OCI-LY3 (cell line): ENCODE measurements around the gene SULF2.

ENCODE experiments used
- H2AFZ ChIP-seq: fragments of 200-600, 300-600 bp; shearing (Covaris generic); 2 replicates; pipeline ENCODE4 v1.6.0; 2014; ENCODE audit warnings: antibody characterized with exemption, low read depth, low read length
- H3K27ac ChIP-seq: fragments of 200-600, 300-600 bp; sonication (generic); 2 replicates; pipeline ENCODE4 v1.5.1; 2014; ENCODE audit warnings: mild to moderate bottlenecking, low read length, moderate library complexity, mixed read lengths
- H3K27me3 ChIP-seq: fragments of 200-600, 300-600 bp; sonication (generic); 2 replicates; pipeline ENCODE4 v1.6.1; 2014; ENCODE audit warnings: low read depth, low read length, mixed read lengths
- H3K36me3 ChIP-seq: fragments of 200-600, 300-600 bp; sonication (generic); replicated peaks from 2 replicates; pipeline ENCODE3; 2014; ENCODE audit warnings: low read depth, low read length, mixed read lengths
- H3K4me1 ChIP-seq: fragments of 300-600, 200-600 bp; sonication (generic); 2 replicates; pipeline ENCODE4 v1.6.1; 2014; ENCODE audit warnings: low read length, mixed read lengths
- H3K4me2 ChIP-seq: fragments of 200-600, 300-600 bp; sonication (generic); 2 replicates; pipeline ENCODE4 v1.6.1; 2014; ENCODE audit warnings: low read length, mixed read lengths
- H3K4me3 ChIP-seq: fragments of 300-600, 200-600 bp; sonication (generic); 2 replicates; pipeline ENCODE4 v1.5.1; 2014; ENCODE audit warnings: antibody characterized with exemption, mild to moderate bottlenecking, low read length, moderate library complexity
- H3K79me2 ChIP-seq: fragments of 300-600, 200-600 bp; shearing (Covaris generic); 2 replicates; pipeline ENCODE4 v1.6.1; 2014; ENCODE audit warnings: mild to moderate bottlenecking, low read length, mixed read lengths
- H3K9ac ChIP-seq: fragments of 300-600, 200-600 bp; shearing (Covaris generic); 2 replicates; pipeline ENCODE4 v1.6.0; 2014; ENCODE audit warnings: mild to moderate bottlenecking, low read length, moderate library complexity
- H3K9me3 ChIP-seq: fragments of 200-600, 300-600 bp; shearing (Covaris generic); 2 replicates; pipeline ENCODE4 v1.6.1; 2014; ENCODE audit warnings: low read length, mixed read lengths; ENCODE audit not compliant: insufficient read depth
- H4K20me1 ChIP-seq: fragments of 200-600, 300-600 bp; sonication (generic); 2 replicates; pipeline ENCODE4 v1.6.1; 2016; ENCODE audit warnings: low read length, mixed read lengths; ENCODE audit not compliant: insufficient read depth
- EZH2phosphoT487 ChIP-seq: fragments of 200-600 bp; shearing (Covaris generic); IDR thresholded peaks from 2 replicates; pipeline ENCODE4 v1.6.1; 2018; ENCODE audit warnings: antibody characterized with exemption, mixed run types, low read depth
- TF ChIP-seq, protein P1 (sequence below): fragments of 200-600, 300-600 bp; sonication (generic); IDR thresholded peaks from 2 replicates; pipeline ENCODE4 v1.5.1; 2014; ENCODE audit warnings: antibody characterized with exemption, low read length, low read depth

SULF2 gene

DNA sequence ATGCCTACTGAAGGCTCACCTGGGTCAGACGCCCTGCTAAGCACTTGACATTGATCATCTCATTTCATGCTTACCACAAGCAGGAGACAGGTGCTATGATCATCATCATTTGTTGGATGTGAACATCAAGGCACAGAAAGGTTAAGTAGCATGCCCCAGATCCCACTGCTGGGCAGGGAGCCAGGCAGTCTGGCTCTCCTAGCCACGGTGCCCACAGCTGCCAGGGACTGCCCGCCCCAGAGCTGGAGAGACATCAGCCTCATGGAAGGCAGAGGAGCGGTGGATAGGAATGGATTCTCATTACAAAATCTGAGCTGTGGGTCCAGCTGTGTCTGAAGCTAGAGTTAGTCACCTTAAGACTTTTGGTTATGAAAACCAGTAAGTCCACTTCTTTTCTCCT is 3.6 kb downstream of the SULF2 start:
- Histone ChIP-seq H3K4me1 (no peaks in the 10 kb centered on the region), H3K27ac (no peak overlapping the region), H3K4me3 (no peak overlapping the region), H3K36me3 (no peaks in the 10 kb centered on the region), H3K27me3 (no peaks in the 10 kb centered on the region; the same call in 1 of the 2 replicates), H2AFZ (no peak overlapping the region), H3K9ac (no peak overlapping the region), H3K9me3 (no peaks in the 10 kb centered on the region), H4K20me1 (no peaks in the 10 kb centered on the region), H3K79me2 (no peaks in the 10 kb centered on the region), H3K4me2 (no peak overlapping the region)
- no peak for TF ChIP-seq EZH2phosphoT487
- TF ChIP-seq, protein P1, sequence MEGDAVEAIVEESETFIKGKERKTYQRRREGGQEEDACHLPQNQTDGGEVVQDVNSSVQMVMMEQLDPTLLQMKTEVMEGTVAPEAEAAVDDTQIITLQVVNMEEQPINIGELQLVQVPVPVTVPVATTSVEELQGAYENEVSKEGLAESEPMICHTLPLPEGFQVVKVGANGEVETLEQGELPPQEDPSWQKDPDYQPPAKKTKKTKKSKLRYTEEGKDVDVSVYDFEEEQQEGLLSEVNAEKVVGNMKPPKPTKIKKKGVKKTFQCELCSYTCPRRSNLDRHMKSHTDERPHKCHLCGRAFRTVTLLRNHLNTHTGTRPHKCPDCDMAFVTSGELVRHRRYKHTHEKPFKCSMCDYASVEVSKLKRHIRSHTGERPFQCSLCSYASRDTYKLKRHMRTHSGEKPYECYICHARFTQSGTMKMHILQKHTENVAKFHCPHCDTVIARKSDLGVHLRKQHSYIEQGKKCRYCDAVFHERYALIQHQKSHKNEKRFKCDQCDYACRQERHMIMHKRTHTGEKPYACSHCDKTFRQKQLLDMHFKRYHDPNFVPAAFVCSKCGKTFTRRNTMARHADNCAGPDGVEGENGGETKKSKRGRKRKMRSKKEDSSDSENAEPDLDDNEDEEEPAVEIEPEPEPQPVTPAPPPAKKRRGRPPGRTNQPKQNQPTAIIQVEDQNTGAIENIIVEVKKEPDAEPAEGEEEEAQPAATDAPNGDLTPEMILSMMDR: no peak

DNA sequence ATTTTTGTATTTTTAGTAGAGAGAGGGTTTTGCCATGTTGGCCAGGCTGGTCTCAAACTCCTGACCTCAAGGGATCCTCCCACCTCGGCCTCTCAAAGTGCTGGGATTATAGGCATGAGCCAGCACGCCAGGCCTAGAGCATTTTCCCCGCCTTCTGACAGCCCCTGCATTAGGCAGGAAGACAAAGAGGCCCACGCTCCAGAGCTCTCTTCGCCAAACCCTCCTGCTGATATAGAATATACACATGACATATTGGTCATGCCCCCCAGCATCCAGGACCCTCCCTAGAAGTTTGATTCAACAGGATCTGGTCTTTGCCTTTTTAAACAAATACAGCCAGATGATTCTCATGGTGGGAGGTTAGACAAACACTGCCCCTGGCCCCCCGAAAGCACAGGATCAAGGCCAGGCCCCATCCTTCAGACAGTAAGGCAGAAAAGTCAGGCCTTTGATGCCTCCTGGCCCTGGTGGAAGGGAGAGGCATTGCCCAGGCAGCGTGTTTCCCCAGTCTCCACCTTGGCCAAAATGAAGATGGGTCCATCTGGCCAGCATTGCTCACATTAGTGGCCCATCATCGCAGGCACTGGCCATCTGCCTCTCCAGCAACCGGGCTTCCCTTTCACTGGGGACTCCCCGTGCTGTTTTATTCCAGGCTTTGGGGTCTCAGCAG is 4.4 kb downstream of the SULF2 start:
- no peaks in the 10 kb centered on the region for H3K4me1 ChIP-seq
- H3K79me2 ChIP-seq: no peaks in the 10 kb centered on the region
- H2AFZ ChIP-seq: no peak overlapping the region
- H3K36me3 ChIP-seq: no peaks in the 10 kb centered on the region
- no peaks in the 10 kb centered on the region for H3K9me3 ChIP-seq
- no peak overlapping the region for H3K4me2 ChIP-seq
- H3K9ac ChIP-seq: no peak overlapping the region
- no peaks in the 10 kb centered on the region for H4K20me1 ChIP-seq
- H3K4me3 ChIP-seq: no peak overlapping the region
- no peaks in the 10 kb centered on the region; the same call in 1 of the 2 replicates for H3K27me3 ChIP-seq
- H3K27ac ChIP-seq: no peak overlapping the region
- TF ChIP-seq, protein P1: no peak
- no peak for TF ChIP-seq EZH2phosphoT487

DNA sequence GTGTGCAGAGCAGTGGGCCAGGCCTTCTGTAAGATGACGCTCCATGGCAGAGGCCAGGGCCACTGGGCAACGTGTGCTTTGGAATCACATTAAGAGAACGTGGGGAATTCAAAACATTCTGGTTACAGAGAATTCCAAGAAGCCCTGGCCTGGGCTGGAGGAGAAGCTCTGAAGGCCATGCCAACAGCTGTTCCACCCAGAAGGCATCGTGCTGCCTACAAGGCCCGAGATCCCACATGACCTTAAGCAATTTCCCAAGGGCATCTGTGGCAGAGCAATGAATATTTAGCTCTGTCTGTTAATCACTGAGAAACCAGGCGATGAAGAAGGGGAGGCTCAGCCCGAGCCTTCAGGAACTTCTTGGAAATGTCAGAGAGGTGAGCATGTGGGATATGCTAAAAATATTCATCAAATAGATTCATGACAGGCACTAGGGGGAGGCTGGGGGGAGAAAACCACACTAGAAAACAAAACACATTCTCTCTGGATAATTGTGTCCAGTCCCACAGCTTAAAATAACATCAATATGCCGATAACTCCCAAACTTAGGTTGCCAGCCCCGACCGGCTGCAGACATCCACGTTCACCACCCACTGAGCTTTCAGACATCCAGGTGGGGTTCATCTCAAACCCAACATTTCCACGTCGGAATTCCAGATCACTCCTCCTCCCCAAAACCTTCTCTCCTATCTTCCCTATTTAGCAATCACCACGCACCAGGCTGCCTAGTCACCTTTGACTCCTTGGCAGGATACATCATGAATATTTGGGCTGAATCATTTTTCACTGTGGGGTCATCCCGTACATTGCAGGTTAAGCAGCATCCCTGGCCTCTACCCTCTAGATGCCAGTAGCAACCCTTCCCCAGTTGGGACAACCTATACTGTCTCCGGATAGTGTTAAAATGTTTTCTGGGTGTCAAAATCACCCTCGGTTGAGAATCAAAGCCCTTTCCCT is 6.6 kb downstream of the SULF2 start:
- TF ChIP-seq EZH2phosphoT487: no peak
- TF ChIP-seq, protein P1: no peak
- Histone ChIP-seq H3K27ac (no peak overlapping the region), H3K27me3 (peaks cover 17% of the 10 kb centered on the region), H3K79me2 (no peaks in the 10 kb centered on the region), H3K4me1 (no peaks in the 10 kb centered on the region), H3K9me3 (no peaks in the 10 kb centered on the region), H3K9ac (no peak overlapping the region), H2AFZ (no peak overlapping the region), H3K4me2 (no peak overlapping the region), H3K4me3 (no peak overlapping the region), H3K36me3 (no peaks in the 10 kb centered on the region), H4K20me1 (no peaks in the 10 kb centered on the region)

DNA sequence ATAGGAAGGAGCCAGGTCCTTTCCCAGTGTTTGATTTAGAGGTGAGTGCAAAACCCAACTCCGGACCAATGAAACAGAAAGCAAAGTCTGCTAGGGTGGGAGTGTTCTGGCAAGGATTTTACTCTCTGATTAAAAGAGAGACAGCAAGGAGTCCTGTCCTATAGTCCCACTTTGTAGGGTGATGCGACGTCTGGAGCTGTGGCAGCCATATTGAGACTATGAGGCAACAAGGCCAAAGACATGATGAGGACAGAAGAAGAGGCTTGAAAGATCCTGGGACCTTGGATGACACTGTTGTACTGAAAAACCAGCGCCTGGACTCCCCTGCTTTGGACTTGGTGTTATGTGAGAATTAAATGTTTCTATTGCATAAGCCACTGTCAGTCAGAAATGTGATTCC is 8.1 kb downstream of the SULF2 start:
- Histone ChIP-seq H3K9me3 (no peaks in the 10 kb centered on the region), H3K79me2 (no peaks in the 10 kb centered on the region), H3K4me2 (no peak overlapping the region), H2AFZ (no peak overlapping the region), H4K20me1 (no peaks in the 10 kb centered on the region), H3K4me1 (no peaks in the 10 kb centered on the region), H3K27me3 (peaks cover 21% of the 10 kb centered on the region), H3K27ac (no peak overlapping the region), H3K36me3 (no peaks in the 10 kb centered on the region), H3K4me3 (no peak overlapping the region), H3K9ac (no peak overlapping the region)
- TF ChIP-seq EZH2phosphoT487: no peak
- TF ChIP-seq, protein P1: no peak
